ENCODE measurements around the gene NUP42. TPM values are rescaled to one million over a fixed set of nuclear protein-coding genes. Genes with fewer than 3 reads are reported as not detected.

Gene NUP42
- total and polyA plus RNA-seq, 2 donors from 2014 or later, result 24.8 to 28.8 TPM

- no peaks in the 10 kb centered on the region for H3K4me1 ChIP-seq (ENCODE audit: control insufficient read depth in 2 of 3, insufficient read depth in 2 of 3, low read depth in 1 of 3, low read length in 3 of 3)
- FAIRE-seq (no peak), DNase-seq (no peak)
- no peak overlapping the region for H3K27ac ChIP-seq (ENCODE audit: low read depth in 2 of 2, low read length in 2 of 2)
- TF ChIP-seq CTCF (IDR thresholded peaks at IDR 0.05; ENCODE audit: borderline replicate concordance, extremely low read depth, insufficient read depth), result no peak
- no peaks in the 10 kb centered on the region for H3K36me3 ChIP-seq (ENCODE audit: control insufficient read depth in 2 of 3, insufficient read depth in 3 of 3, low read length in 3 of 3)
- H3K9ac ChIP-seq (ENCODE audit: low read length in 3 of 3), result no peak overlapping the region
- no peaks in the 10 kb centered on the region for H3K9me3 ChIP-seq (ENCODE audit: control insufficient read depth in 2 of 3, insufficient read depth in 1 of 3, low read length in 3 of 3)
- intact Hi-C loops (cut with DNase I), result no loop called here
- H3K27me3 ChIP-seq (ENCODE audit: control insufficient read depth, insufficient read depth, low read length), result no peaks in the 10 kb centered on the region
- no peak overlapping the region for H3K4me3 ChIP-seq (ENCODE audit: low read length in 3 of 3)
Measured at GRCh38 chr7:23242321-23242720, 60.5 kb downstream of the NUP42 start.

DNA sequence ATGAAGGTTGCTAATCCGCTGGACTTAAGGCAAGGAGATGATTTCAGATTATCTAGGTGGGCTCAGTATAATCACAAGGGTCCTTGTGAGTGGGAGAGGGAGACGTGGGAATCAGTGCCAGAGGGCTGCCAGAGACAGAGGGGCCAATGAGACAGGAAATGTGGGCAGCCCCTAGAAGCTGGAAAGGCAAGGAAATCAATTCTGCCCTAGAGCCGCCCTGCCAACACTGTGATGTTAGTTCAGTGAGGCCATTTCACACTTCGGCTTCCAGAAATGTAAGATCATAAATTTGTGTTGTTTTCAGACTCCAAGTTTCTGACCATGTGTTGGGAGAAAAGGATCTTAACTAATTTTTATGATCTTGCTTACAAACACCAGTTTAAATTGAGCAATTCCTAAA lies 61.1 kb downstream of the NUP42 start:
- Histone ChIP-seq H3K4me1 (ENCODE audit: control insufficient read depth in 2 of 3, insufficient read depth in 2 of 3, low read depth in 1 of 3, low read length in 3 of 3) (peaks cover 0 to 3% (median 0%) of the 10 kb centered on the region in 3 donors), H3K9me3 (ENCODE audit: control insufficient read depth in 2 of 3, insufficient read depth in 1 of 3, low read length in 3 of 3) (no peaks in the 10 kb centered on the region), H3K4me3 (ENCODE audit: low read length in 3 of 3) (no peak overlapping the region), H3K9ac (ENCODE audit: low read length in 3 of 3) (no peak overlapping the region), H3K27ac (ENCODE audit: low read depth in 2 of 2, low read length in 2 of 2) (no peak overlapping the region), H3K27me3 (ENCODE audit: control insufficient read depth, insufficient read depth, low read length) (no peaks in the 10 kb centered on the region), H3K36me3 (ENCODE audit: control insufficient read depth in 2 of 3, insufficient read depth in 3 of 3, low read length in 3 of 3) (no peaks in the 10 kb centered on the region)
- intact Hi-C loops (cut with DNase I), result no loop called here
- DNase-seq (no peak), FAIRE-seq (no peak)
- TF ChIP-seq CTCF (IDR thresholded peaks at IDR 0.05; ENCODE audit: borderline replicate concordance, extremely low read depth, insufficient read depth), result no peak

DNA sequence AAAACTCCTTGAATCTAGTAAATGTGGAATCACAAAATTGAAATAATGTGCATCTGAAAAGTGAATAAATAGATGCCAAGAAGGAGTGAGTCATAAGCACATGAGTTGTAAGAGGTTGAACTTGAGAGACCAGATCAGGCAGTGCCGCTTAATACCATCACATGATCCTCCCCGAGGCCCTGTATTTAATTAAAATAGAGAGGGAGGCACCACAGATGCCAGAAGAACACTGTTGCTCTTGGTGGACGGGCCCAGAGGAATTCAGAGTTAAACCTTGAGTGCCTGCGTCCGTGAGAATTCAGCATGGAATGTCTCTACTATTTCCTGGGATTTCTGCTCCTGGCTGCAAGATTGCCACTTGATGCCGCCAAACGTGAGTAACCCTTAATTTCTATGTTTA lies 64.7 kb downstream of the NUP42 start, which contains the start of gene GPNMB:
Gene GPNMB, plus strand, starts transcription at position 221 of the 400 bp plus-strand sequence. Its CDS starts 83 bp downstream, at position 304.
- no peaks in the 10 kb centered on the region for H3K36me3 ChIP-seq (ENCODE audit: control insufficient read depth in 2 of 3, insufficient read depth in 3 of 3, low read length in 3 of 3)
- H3K27me3 ChIP-seq (ENCODE audit: control insufficient read depth, insufficient read depth, low read length), result no peaks in the 10 kb centered on the region
- peak within 1 kb of the TSS in 2 of 3 donors; percentile 19 to 66 for H3K4me3 ChIP-seq (ENCODE audit: low read length in 3 of 3)
- H3K9me3 ChIP-seq (ENCODE audit: control insufficient read depth in 2 of 3, insufficient read depth in 1 of 3, low read length in 3 of 3), result no peaks in the 10 kb centered on the region
- H3K4me1 ChIP-seq (ENCODE audit: control insufficient read depth in 2 of 3, insufficient read depth in 2 of 3, low read depth in 1 of 3, low read length in 3 of 3), result peaks cover 0 to 3% (median 0%) of the 10 kb centered on the region in 3 donors
- no peak for TF ChIP-seq CTCF (IDR thresholded peaks at IDR 0.05; ENCODE audit: borderline replicate concordance, extremely low read depth, insufficient read depth)
- H3K27ac ChIP-seq (ENCODE audit: low read depth in 2 of 2, low read length in 2 of 2), result peak within 1 kb of the TSS in 1 of 2 donors; percentile 36
- FAIRE-seq (no peak), DNase-seq (peak in 1 of 5 donors; percentile 25)
- intact Hi-C loops (cut with DNase I), result no loop called here
- peak within 1 kb of the TSS in 1 of 3 donors; percentile 0 for H3K9ac ChIP-seq (ENCODE audit: low read length in 3 of 3)
